Trophoblast cell (in vitro differentiated cells and primary cell): ENCODE measurements around the gene ADAMTSL4.
A peak's percentile ranks its signal among the peaks of the same experiment; 100 is the strongest.

Source experiments
- DNase-seq, 2 donors: peaks; one replicate each; pipeline ENCODE4 v3.0.0-alpha.2; 2016
- H2AFZ ChIP-seq: 2 replicates; pipeline ENCODE4 v1.6.1; 2013; ENCODE audit warnings: low read length, moderate library complexity, mild to moderate bottlenecking; ENCODE audit not compliant: insufficient read depth, poor library complexity
- H2AK5ac ChIP-seq: 2 replicates; pipeline ENCODE4 v1.6.1; 2013; ENCODE audit warnings: mild to moderate bottlenecking, low read length
- H2BK120ac ChIP-seq: 2 replicates; pipeline ENCODE4 v1.6.1; 2013; ENCODE audit warnings: low read length, mild to moderate bottlenecking, moderate library complexity; ENCODE audit not compliant: insufficient read depth, poor library complexity
- H2BK12ac ChIP-seq: 2 replicates; pipeline ENCODE4 v1.6.1; 2013; ENCODE audit warnings: mild to moderate bottlenecking, low read length, moderate library complexity
- H2BK5ac ChIP-seq: 2 replicates; pipeline ENCODE4 v1.6.1; 2013; ENCODE audit warnings: low read length, low read depth, moderate library complexity, mild to moderate bottlenecking; ENCODE audit not compliant: poor library complexity
- H3K14ac ChIP-seq: 2 replicates; pipeline ENCODE4 v1.6.1; 2013; ENCODE audit warnings: mild to moderate bottlenecking, low read length
- H3K18ac ChIP-seq: 2 replicates; pipeline ENCODE4 v1.6.1; 2013; ENCODE audit warnings: mild to moderate bottlenecking, low read length
- H3K23ac ChIP-seq: 2 replicates; pipeline ENCODE4 v1.6.1; 2013; ENCODE audit warnings: low read length
- H3K27ac ChIP-seq: 2 replicates; pipeline ENCODE4 v1.5.1; 2013; ENCODE audit warnings: low read depth, mild to moderate bottlenecking, inconsistent platforms, low read length, moderate library complexity
- H3K27me3 ChIP-seq: 2 replicates; pipeline ENCODE4 v1.6.1; 2013; ENCODE audit warnings: inconsistent platforms, mild to moderate bottlenecking, low read length, moderate library complexity; ENCODE audit not compliant: insufficient read depth
- H3K36me3 ChIP-seq, 2 experiments: 1 replicate in 1 of 2; 2 replicates in 1 of 2; pipeline ENCODE4 v1.6.1; 2013; ENCODE audit warnings: low read length in 2 of 2, mild to moderate bottlenecking in 2 of 2, moderate library complexity in 1 of 2; ENCODE audit not compliant: insufficient read depth in 2 of 2, control insufficient read depth in 1 of 2
- H3K4ac ChIP-seq: 2 replicates; pipeline ENCODE4 v1.6.1; 2013; ENCODE audit warnings: low read depth, mild to moderate bottlenecking, low read length, moderate library complexity
- H3K4me1 ChIP-seq, 2 experiments: 1 replicate in 1 of 2; 2 replicates in 1 of 2; pipeline ENCODE4 v1.6.1; 2013; ENCODE audit warnings: low read length in 2 of 2, mild to moderate bottlenecking in 2 of 2, moderate library complexity in 1 of 2; ENCODE audit not compliant: insufficient read depth in 2 of 2, control insufficient read depth in 1 of 2
- H3K4me2 ChIP-seq: 2 replicates; pipeline ENCODE4 v1.6.1; 2013; ENCODE audit warnings: inconsistent platforms, mild to moderate bottlenecking, low read length, moderate library complexity
- H3K4me3 ChIP-seq: 2 replicates; pipeline ENCODE4 v1.5.1; 2013; ENCODE audit warnings: mild to moderate bottlenecking, low read depth, low read length, inconsistent platforms
- H3K79me1 ChIP-seq: one replicate; pipeline ENCODE4 v1.6.1; 2013; ENCODE audit warnings: low read length
- H3K79me2 ChIP-seq: 2 replicates; pipeline ENCODE4 v1.6.1; 2013; ENCODE audit warnings: low read length, mild to moderate bottlenecking; ENCODE audit not compliant: control insufficient read depth, insufficient read depth, poor library complexity
- H3K9ac ChIP-seq: 2 replicates; pipeline ENCODE4 v1.6.1; 2013; ENCODE audit warnings: mild to moderate bottlenecking, low read length
- H3K9me3 ChIP-seq: 2 replicates; pipeline ENCODE4 v1.6.1; 2013; ENCODE audit warnings: low read depth, mild to moderate bottlenecking, control low read depth, inconsistent platforms, low read length; ENCODE audit not compliant: insufficient read depth
- H4K12ac ChIP-seq: 2 replicates; pipeline ENCODE4 v1.6.1; 2013; ENCODE audit warnings: low read depth, mild to moderate bottlenecking, low read length, moderate library complexity
- H4K8ac ChIP-seq: 2 replicates; pipeline ENCODE4 v1.6.1; 2013; ENCODE audit warnings: low read depth, mild to moderate bottlenecking, low read length, moderate library complexity
- H4K91ac ChIP-seq: one replicate; pipeline ENCODE4 v1.6.1; 2013; ENCODE audit warnings: low read depth, mild to moderate bottlenecking, low read length, moderate library complexity
- WGBS: extraction: QIAGEN DNeasy Blood & Tissue Kit; methylation state at CpG from one replicate; pipeline ENCODE4 v1.1.7; 2013; ENCODE audit warnings: missing lambda C conversion rate; ENCODE audit not compliant: insufficient read length, insufficient coverage; ENCODE audit errors: extremely low coverage; 5-methylcytosine and 5-hydroxymethylcytosine counted together

The ADAMTSL4 gene

GRCh38 chr1:150548324-150548631, 930 bp upstream of the ADAMTSL4 start:
- peak overlapping the region; percentile 31 for H3K18ac ChIP-seq
- H3K4me1 ChIP-seq, result peaks cover 33 to 38% of the 10 kb centered on the region in 2 experiments
- no peak overlapping the region for H2BK5ac ChIP-seq
- peak overlapping the region; percentile 86 for H3K27ac ChIP-seq
- no CpG with 5 or more reads among the region's 4 CpGs for WGBS
- H3K79me2 ChIP-seq, result peaks cover 7% of the 10 kb centered on the region
- H4K12ac ChIP-seq, result no peak overlapping the region
- H3K27me3 ChIP-seq, result no peaks in the 10 kb centered on the region
- no peak overlapping the region for H2BK120ac ChIP-seq
- peak overlapping the region; percentile 74 for H3K4me2 ChIP-seq
- no peak overlapping the region for H2AK5ac ChIP-seq
- H2AFZ ChIP-seq, result no peak overlapping the region
- DNase-seq, result no peak
- no peaks in the 10 kb centered on the region for H3K36me3 ChIP-seq
- H4K8ac ChIP-seq, result no peak overlapping the region
- no peaks in the 10 kb centered on the region for H3K9me3 ChIP-seq
- H3K23ac ChIP-seq, result no peak overlapping the region
- H3K9ac ChIP-seq, result no peak overlapping the region
- no peak overlapping the region for H2BK12ac ChIP-seq
- peak overlapping the region; percentile 31 for H4K91ac ChIP-seq
- no peak overlapping the region for H3K4me3 ChIP-seq
- peak overlapping the region; percentile 21 for H3K14ac ChIP-seq
- peaks cover 32% of the 10 kb centered on the region for H3K79me1 ChIP-seq
- no peak overlapping the region for H3K4ac ChIP-seq

GRCh38 chr1:150549496-150550221, 451 bp downstream of the ADAMTSL4 start:
- peaks cover 34 to 40% of the 10 kb centered on the region in 2 experiments for H3K4me1 ChIP-seq

GRCh38 chr1:150550222-150551050, 1.2 kb downstream of the ADAMTSL4 start:
- peak overlapping the region; percentile 27 for H2AK5ac ChIP-seq
- peaks cover 34 to 40% of the 10 kb centered on the region in 2 experiments for H3K4me1 ChIP-seq
- no peak overlapping the region for H3K23ac ChIP-seq
- peak overlapping the region; percentile 55 for H3K14ac ChIP-seq
- peak overlapping the region; percentile 42 for H4K8ac ChIP-seq
- peaks cover 32% of the 10 kb centered on the region for H3K79me1 ChIP-seq
- DNase-seq, result peak; percentile 77 to 80
- H2AFZ ChIP-seq, result no peak overlapping the region
- H3K36me3 ChIP-seq, result peaks cover 4 to 8% of the 10 kb centered on the region in 2 experiments
- H3K27me3 ChIP-seq, result no peaks in the 10 kb centered on the region
- H3K79me2 ChIP-seq, result peaks cover 7% of the 10 kb centered on the region
- H3K9me3 ChIP-seq, result peaks cover under 1% of the 10 kb centered on the region
- peak overlapping the region; percentile 74 for H3K4me2 ChIP-seq
- H3K27ac ChIP-seq, result peak overlapping the region; percentile 91
- H2BK5ac ChIP-seq, result peak overlapping the region; percentile 53
- H2BK120ac ChIP-seq, result peak overlapping the region; percentile 64
- H3K9ac ChIP-seq, result no peak overlapping the region
- H4K12ac ChIP-seq, result peak overlapping the region; percentile 66
- H3K4me3 ChIP-seq, result peak overlapping the region; percentile 34
- H3K4ac ChIP-seq, result peak overlapping the region; percentile 7
- H3K18ac ChIP-seq, result peak overlapping the region; percentile 44
- peak overlapping the region; percentile 6 for H2BK12ac ChIP-seq
- no CpG with 5 or more reads among the region's 22 CpGs for WGBS
- H4K91ac ChIP-seq, result peak overlapping the region; percentile 73

More at GRCh38 chr1:150549496-150550221, 451 bp downstream of the ADAMTSL4 start:
- DNase-seq, result peak in 1 of 2 donors; percentile 55
- Histone ChIP-seq H3K27me3 (no peaks in the 10 kb centered on the region), H3K9ac (peak overlapping the region; percentile 9), H3K14ac (peak overlapping the region; percentile 66), H4K91ac (peak overlapping the region; percentile 70), H3K4me2 (peak overlapping the region; percentile 74), H2AK5ac (peak overlapping the region; percentile 42), H3K4me3 (peak overlapping the region; percentile 53), H3K18ac (peak overlapping the region; percentile 62), H3K36me3 (peaks cover 3 to 5% of the 10 kb centered on the region in 2 experiments), H3K79me2 (peaks cover 7% of the 10 kb centered on the region), H3K9me3 (no peaks in the 10 kb centered on the region), H2BK120ac (peak overlapping the region; percentile 33), H3K79me1 (peaks cover 32% of the 10 kb centered on the region), H2AFZ (no peak overlapping the region), H4K8ac (peak overlapping the region; percentile 56), H3K23ac (no peak overlapping the region), H2BK12ac (no peak overlapping the region), H3K27ac (peak overlapping the region; percentile 91), H2BK5ac (peak overlapping the region; percentile 38), H3K4ac (peak overlapping the region; percentile 7), H4K12ac (no peak overlapping the region)
- WGBS, result no CpG with 5 or more reads among the region's 43 CpGs

GRCh38 chr1:150551051-150551783, 2.0 kb downstream of the ADAMTSL4 start:
- peak overlapping the region; percentile 56 for H2BK12ac ChIP-seq
- H3K4me1 ChIP-seq, result peaks cover 34 to 40% of the 10 kb centered on the region in 2 experiments
- peak overlapping the region; percentile 56 for H4K91ac ChIP-seq
- no peak overlapping the region for H3K4me3 ChIP-seq
- peak overlapping the region; percentile 91 for H3K27ac ChIP-seq
- H2BK5ac ChIP-seq, result peak overlapping the region; percentile 53
- H3K36me3 ChIP-seq, result peaks cover 12 to 14% of the 10 kb centered on the region in 2 experiments
- no CpG with 5 or more reads among the region's 11 CpGs for WGBS
- no peak overlapping the region for H2AFZ ChIP-seq
- no peak overlapping the region for H3K23ac ChIP-seq
- peak in 1 of 2 donors; percentile 63 for DNase-seq
- H4K8ac ChIP-seq, result no peak overlapping the region
- no peak overlapping the region for H3K9ac ChIP-seq
- peaks cover 7% of the 10 kb centered on the region for H3K79me2 ChIP-seq
- peak overlapping the region; percentile 64 for H2BK120ac ChIP-seq
- H3K9me3 ChIP-seq, result peaks cover 3% of the 10 kb centered on the region
- H4K12ac ChIP-seq, result no peak overlapping the region
- peak overlapping the region; percentile 18 for H3K4me2 ChIP-seq
- no peaks in the 10 kb centered on the region for H3K27me3 ChIP-seq
- H3K4ac ChIP-seq, result peak overlapping the region; percentile 32
- peaks cover 32% of the 10 kb centered on the region for H3K79me1 ChIP-seq
- peak overlapping the region; percentile 32 for H3K14ac ChIP-seq
- H2AK5ac ChIP-seq, result no peak overlapping the region
- H3K18ac ChIP-seq, result no peak overlapping the region
